Measurements from ENCODE around the gene ITPKB.
"Not testable (repeated sequence)": the region's sequence is repeated elsewhere in the genome, so short reads cannot be mapped to it uniquely, and the experiment has no call there.

Gene ITPKB

DNA sequence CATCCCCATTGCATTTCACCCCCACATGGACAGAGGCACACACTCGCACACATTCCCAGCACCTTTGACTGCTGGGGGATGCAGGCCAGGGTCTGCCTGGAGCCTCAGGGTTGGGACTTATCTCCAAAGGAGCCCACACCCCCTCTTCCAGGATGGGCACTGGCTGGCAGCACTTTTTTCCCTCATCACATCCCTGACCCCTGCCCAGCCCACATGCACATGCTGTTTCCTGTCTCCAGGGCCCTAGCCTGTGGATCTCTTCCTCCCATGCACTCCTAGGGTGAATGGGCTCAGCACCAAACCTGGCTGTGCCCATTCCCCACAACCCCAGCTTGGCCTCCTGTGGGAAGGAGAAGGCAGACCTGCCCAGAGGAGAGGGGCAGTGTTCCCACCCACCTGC lies 131.3 kb downstream of the ITPKB start:
- no peak for DNase-seq
- intact Hi-C loops (cut with DNase I), result loop anchor here (5.0 kb wide), 1 partner anchor 61 kb away; the partner anchor contains the start of gene STUM

DNA sequence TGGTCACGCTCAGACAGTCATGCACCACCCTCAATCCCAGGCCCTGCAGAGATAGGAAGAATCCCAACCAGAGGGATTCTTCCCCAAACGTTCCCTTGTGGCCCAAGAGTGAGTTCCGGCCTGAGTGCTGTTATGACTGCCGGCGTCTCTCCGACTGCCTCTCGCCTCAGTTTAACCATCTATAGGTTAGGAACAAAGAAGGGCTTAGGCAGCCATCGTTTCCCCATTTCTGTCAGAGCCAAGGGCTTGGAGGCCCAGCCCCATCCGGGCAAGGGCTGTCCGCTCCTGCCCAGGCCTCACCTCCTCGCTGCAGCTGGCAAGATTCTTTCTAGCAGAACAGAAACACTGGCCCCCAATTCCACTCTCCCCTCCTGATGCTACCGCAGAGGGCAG lies 131.8 kb downstream of the ITPKB start:
- DNase-seq, result no peak
- intact Hi-C loops (cut with DNase I), result loop anchor here (5.0 kb wide), 1 partner anchor 60 kb away; the partner anchor contains the start of gene STUM

DNA sequence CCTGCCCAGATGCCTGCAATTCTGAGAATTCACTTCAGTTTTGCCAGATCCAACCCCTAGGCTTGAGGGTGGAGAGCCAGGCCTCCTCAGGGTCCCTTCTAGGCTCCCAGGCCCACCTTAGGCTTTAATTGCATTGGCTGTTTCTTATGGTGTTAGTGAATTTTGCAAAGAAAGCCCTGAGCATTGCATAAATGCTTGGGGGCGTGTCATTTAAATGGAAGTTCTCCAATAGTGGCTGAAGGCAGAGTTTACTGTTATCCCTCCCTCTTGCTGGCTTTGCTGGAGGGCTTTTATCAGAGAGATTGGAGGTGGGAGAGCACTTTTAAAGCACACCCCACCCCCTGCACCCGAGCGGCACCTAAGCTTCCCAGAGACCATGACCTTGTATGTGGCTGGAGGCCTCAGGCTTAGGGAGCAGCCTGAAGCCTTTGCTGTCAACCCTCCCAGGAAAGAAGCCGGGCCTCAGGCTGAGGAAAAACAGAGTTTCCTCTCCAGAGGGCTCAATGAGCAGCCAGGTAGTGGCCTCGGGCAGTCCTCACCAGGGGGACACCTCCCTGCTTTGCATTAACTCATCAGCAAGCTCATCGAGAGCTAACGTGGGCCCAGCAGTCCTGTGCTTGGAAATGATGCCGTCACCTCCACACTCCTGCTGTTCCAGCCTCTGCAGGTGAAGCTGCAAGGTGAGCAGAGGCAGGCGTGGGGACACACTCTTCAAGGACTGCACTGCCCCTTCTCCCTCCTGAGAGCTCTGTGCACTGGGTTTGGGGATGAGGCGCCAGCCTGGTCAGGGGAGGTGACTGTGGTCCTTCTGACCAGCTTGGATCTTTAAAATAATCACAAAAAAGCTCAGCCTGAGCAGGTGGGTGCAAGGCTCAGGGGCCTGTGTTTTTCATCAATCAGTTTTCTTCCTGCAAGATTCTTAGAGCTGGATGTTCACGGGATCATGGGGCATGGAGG lies 132.5 kb downstream of the ITPKB start:
- intact Hi-C loops (cut with DNase I), result loop anchor here (5.0 kb wide), 1 partner anchor 59 kb away; the partner anchor contains the start of gene STUM
- no peak for DNase-seq

DNA sequence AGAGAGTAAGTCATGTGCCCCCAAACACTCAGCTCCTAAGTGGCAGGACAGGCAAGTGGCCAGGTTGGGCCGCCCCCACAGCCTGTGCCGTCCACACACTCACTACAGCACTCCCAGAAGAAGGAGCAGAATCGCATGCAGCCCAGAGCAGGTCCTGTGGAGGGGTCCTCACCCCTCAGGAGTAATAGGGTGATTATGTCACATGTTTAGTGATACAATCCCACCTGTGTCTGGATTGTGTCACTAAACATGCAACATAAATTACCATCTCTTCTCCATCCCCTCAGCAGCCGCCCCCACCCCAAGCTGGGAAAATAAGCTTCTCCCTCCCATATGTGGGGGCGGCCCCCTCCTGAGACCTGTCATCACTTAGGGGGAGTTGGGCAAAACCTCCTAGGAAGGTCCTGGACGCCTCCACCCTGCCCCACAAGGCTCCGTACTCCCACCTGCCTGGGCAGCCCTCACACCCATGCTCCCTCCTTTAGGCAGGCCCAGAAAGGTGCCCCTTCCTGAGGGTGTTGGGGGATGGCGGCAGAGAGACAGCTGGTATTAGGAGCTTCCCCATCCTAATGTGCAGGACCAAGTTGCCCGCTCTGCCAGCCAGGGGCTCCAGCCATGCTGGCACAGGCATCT lies 133.6 kb downstream of the ITPKB start:
- intact Hi-C loops (cut with DNase I), result loop anchor here (5.0 kb wide), 1 partner anchor 58 kb away; the partner anchor contains the start of gene STUM
- DNase-seq, result no peak

DNA sequence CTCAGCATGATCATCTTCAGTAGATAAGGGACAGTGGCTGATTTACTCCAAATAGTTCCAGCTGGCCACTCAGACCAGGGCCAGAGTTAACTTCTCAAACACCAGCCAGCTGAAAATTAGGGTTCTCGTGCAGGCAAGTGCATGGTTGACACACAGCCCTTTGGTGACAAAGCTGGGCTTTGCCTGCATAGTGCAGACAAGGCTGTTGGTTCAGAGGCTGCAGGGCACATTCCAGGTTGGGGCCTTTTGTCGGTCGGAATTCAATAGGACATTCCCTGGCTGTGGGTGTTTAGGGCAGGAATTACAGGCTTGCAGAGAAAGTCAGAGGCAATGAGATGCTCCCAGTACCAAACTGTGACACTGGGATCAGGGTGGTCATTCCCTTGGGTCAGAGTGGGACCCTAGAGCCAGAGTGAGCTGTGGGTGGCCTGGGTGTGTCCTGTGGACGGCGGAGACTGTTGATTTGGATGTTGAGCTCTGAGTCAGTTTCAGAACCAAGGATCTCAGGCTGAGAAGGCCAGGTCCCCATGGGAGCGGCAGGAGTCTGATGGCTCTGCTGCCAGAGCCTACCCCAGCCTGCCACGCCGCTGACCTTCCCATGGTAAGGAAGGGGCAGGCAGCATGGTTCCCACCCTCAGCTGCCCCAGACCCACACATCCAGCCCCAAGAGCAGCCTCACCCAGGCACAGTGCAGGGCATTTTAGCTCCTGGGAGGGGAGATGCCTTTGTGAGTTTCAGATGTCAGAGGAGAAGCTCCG lies 134.3 kb downstream of the ITPKB start:
- intact Hi-C loops (cut with DNase I), result loop anchor here (5.0 kb wide), 2 partner anchors 37 to 57 kb away; partner anchors contain the start of gene STUM
- DNase-seq, result no peak

DNA sequence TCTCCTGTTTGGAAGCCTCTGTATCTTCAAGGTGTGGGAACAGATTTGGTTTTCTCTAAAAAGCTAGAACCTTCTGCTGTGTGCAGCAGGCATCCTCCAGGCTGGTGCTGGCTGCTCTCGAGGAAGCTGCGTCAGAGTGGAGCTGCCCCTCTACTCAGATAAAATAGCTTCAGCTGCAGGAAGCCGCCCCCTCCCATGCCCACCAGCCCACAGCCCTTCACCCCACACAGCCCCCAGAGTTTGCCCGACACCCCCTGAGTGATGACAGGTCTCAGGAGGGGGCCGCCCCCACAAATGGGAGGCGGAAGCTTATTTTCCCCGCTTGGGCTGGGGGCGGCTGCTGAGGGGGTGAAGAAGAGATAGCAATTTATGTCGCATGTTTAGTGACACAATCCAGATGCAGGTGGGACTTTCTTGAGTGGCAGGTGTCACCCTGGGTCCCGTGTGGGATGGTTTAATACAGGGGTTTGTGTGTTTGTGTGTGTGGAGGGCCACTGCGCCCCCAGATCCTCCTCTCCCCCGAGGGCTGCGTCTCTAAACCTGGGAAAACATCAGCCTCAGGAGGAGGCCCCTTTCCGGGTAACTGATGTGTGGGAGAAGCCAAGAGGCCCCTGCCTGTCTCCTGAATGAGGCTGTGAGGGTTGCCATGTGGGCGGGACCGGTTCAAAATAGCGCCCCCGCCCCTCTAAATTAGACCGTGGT lies 135.1 kb downstream of the ITPKB start:
- DNase-seq, result peak in 9 of 42 donors; percentile 7 to 55 (median 30)
- intact Hi-C loops (cut with DNase I), result loop anchor here (5.0 kb wide), 1 partner anchor 37 kb away; no protein-coding TSS in a partner anchor

DNA sequence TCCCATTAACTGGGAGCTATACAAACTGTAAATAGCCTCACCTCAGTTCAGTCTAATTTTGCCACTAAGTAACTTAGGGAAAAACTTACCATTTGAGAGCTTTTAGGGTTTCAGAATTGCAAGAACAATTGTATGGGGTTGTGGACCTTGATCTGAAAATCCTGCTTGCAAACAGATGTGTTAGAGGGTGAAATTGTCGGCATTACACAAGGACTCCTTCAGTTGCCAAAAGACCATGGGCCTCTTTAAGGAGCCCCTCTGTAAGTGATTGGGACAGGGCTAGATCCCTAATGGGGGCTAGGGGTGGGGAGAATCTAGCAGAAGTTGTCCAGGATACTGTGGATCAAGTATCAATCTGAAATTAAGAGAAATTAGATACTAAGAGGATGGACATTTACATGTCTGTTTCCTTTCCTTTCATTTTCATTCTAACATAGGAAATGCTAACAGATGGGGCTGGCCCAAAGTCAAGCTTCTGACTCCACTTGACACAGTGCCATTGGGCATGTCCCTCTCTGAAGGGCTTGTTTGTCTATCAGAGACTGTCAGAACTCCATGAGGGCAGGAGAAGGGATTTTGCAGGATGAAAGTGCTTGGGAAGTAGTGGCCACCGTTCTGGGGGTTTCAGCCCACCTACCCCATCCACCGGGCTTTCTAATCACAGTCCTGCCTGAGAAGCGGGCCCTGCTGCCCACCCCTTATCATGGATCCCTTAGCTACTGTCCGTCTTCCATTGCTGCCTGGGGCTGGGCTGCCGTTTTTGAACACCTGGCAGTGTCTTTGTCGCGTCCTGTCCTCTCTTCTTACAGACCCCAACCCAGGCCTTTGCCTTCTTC lies 135.8 kb downstream of the ITPKB start:
- intact Hi-C loops (cut with DNase I), result loop anchor here (5.0 kb wide), 1 partner anchor 36 kb away; no protein-coding TSS in a partner anchor
- DNase-seq, result peak in 40 of 42 donors; percentile 44 to 91 (median 75)

DNA sequence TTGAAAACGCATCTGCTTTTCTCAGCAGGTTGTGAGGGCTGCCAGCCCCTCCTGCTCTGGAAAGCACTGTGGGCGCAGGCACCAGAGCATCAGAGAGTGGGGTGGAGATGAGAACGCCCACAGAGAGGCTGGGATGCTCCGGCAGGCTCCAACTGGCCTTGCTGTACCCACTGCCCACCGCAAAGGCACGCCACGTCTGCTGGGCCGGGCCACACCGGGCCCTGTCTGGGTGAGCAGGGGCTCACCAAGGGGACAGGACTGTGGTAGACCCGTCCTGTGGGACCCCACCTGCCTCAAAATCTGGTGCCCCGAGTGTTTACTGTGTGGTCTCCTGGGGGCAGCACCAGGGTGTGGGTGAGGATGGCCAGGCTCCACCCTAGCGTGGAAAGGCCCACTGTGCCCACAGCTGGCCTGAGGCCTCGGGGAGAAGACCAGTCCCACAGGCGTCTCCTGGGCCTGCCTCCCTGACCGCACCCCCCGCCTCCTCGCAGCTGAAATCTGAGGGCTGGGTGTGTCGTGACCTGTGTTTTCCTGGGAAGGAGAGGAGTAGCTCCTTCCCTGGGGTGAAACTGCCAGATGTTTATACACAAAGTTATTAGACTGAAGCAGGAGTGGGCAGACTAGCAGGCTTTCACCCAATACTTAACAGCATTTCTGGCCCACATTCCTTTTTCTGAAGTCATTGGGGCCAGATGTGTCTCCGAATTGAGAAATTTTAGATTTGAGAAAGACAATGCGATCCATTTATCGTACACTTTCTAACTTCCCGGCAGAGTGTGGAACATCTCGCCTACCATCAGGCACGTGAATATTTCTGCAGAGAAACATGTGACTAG lies 136.7 kb downstream of the ITPKB start:
- DNase-seq, result peak in 4 of 42 donors; percentile 25 to 42 (median 32)
- intact Hi-C loops (cut with DNase I), result loop anchor here (5.0 kb wide), 1 partner anchor 35 kb away; no protein-coding TSS in a partner anchor

DNA sequence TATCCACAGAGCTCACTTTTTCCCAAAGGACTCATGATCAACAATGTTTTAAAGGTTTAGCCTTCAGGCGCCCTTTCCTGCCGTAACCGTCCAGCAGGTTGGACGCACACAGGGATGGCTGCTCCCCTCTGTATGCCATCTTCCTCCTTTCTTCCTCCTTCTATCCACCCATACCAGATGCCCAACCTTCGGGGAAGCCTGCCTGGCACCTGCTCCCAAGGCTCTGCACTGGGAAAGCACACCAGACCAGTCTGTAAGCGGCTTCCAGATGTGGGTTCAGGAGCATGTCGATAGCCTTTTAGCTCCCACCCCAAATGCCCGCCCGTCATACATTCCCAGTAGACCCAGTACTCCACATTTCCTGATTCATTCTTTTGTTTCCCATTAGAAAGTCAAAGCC lies 137.6 kb downstream of the ITPKB start:
- peak in 1 of 42 donors; percentile 19 for DNase-seq
- intact Hi-C loops (cut with DNase I), result loop anchor here (5.0 kb wide), 1 partner anchor 34 kb away; no protein-coding TSS in a partner anchor

DNA sequence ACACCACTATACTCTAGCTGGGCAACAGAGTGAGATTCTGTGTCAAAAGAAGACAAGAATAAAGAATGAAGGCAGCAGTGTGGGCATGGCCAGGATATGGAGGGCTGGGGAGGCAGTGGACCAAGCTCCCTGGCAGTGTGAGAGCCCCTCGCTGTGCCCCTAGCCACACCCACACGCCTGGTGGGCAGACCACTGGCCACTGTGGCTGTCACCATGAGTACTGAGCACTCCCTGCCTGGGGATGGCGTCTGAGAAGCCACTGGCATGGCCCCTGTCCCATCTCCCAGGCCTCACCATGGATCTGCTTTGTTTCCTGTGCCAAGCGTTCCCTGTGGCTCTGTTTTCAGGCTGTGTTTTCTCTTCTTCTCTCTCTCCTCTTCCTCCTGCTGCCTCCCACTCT lies 138.8 kb downstream of the ITPKB start:
- intact Hi-C loops (cut with DNase I), result loop anchor here (5.0 kb wide), 1 partner anchor 33 kb away; no protein-coding TSS in a partner anchor
- no peak for DNase-seq

DNA sequence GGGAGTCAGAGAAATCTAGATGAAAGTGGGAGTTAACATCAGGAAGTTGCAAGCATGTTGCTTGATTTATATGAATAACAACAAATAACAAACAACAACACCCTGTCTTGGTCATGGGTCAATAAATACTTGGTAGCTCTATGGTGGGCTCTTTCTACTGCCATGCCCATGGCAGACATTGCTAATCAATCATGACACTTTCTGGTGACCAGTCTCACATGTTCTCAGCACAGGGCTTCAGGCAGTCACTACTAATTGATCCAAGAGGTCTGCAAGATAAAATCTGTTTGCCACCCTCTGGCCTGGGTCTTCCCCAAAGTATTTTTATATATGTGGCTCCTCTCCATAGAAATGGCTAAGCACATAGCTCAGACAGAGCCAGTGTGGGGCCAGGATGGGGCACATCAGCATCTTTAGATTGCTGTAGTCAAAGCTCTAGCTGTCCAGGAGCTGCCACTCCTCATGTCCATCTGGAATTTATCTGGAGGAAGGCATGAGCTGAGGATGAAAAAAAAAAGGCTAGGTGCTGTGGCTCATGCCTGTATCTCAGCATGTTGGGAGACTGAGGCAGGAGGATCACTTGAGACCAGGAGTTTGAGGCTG lies 139.3 kb downstream of the ITPKB start:
- DNase-seq, result no peak
- intact Hi-C loops (cut with DNase I), result loop anchor here (5.0 kb wide), 1 partner anchor 32 kb away; no protein-coding TSS in a partner anchor

DNA sequence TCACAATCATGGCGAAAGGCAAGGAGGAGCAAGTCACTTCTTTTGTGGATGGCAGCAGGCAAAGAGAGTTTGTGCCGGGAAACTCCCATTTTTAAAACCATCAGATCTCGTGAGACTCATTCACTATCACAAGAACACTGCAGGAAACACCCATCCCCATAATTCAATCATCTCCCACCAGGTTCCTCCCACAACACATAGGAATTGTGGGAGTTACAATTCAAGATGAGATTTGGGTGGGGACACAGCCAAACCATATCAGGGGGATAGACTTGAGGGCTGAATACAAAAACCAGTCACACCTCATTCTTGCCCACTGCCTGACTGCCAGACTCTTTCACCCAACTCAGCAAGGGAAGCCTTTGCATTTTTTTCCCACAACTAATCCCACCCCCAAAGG lies 140.1 kb downstream of the ITPKB start:
- intact Hi-C loops (cut with DNase I); DNase-seq: not testable (repeated sequence)

DNA sequence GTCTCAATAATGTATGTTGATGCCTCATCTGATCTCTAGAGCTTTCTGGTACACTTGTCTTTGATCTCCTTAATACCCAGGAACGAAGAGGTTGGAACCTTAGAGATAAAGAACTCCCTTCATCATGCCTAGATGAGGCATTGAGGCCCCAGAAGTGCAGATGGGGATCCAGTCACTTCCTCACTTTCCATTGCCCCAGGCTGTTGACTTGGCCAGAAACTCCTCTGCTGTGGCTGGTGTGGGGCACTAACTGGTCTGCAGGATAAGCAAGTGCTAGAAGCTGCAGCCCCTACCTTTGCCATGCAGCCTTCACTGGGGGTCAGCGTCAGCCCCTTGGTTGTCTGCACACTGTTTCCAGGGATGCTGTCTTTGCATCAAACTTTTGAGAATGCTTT lies 140.6 kb downstream of the ITPKB start:
- intact Hi-C loops (cut with DNase I), result no loop called here
- DNase-seq, result no peak

DNA sequence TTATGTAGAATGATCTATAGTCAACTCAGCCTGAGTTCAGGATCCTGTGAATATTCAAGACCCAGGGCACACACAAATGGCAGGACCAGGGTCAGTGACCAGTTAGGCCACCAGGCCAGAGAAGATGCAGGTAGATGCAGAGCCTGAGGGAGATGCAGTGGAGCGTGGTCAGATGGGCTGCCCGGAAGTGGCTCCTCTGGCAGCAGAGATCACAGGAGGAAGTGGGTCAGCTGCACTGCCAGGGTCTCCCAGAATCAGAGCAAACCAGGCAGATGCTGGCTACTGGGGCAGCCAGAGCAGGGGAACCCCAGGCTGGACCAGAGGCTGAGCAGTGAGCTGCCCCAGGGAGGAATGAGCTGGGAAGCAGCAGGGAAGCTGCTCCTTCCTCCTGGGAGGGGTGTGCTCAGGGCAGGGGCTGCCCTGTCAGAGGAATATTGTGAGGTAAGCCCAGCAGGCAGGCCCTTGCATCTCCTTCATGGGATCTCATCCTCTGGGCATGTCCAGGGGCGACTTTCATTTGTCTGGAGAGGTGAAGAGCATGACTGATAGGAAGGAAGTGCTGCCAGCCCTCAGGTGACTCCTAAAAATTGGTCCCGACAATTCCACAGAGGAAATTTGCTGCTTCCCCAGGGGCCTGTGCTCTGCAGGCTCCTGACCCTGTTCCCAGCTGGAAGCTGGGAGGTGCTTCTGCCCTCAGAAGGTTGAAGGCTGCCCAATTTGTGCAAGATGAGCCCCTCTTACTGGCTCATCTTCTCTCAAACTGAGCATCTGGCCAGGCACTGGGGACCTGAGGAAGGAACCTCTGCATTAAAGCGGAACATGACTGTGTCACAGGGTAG lies 141.2 kb downstream of the ITPKB start:
- no peak for DNase-seq
- intact Hi-C loops (cut with DNase I), result no loop called here

DNA sequence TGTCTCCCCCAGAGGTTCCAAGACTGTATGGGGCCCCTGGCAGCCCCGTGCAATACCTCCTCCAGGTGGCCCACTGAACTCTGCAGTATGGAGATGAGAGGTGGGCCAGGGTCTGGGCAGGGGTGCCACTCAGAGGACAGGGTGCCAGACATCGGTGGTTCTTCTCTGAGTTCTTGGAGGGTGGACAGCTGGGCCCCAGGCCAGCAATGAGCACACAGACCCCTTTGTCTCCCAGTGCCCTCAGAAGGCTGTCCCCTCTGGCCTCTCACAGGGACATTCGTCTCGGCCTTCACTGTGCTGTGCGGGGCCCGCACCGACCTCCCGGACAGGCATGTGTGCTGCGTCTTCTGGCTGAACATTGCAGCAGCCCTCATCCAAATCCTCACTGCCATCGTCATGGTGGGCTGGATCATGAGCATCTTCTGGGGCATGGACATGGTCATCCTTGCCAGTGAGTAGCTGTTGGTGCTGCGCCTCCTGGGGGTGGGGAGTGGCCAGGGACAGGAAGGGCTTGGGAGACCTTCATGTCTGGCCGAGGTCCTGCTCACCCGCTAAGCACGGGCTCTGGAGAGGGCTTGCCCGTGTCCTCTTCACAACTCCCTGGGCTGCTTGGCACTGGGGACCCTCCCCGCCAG lies 142.4 kb downstream of the ITPKB start:
- intact Hi-C loops (cut with DNase I), result no loop called here
- DNase-seq, result no peak
